PC-9 (cell line): ENCODE data around the gene ABCA5.

Source experiments
- CTCF ChIP-seq: fragments of 200-600 bp; sonication (generic); conservative IDR thresholded peaks from 2 replicates; pipeline ENCODE4 v1.6.1; 2017; ENCODE audit warnings: mixed run types, antibody characterized with exemption, mild to moderate bottlenecking, moderate library complexity
- EZH2 ChIP-seq: fragments of 200-600 bp; sonication (generic); IDR thresholded peaks from 2 replicates; pipeline ENCODE4 v1.8.0; 2017; ENCODE audit warnings: antibody characterized with exemption, low read depth

GRCh38 chr17:69232650-69233049 lies 94.3 kb downstream of the ABCA5 start:
- TF ChIP-seq CTCF, result no peak
- no peak for TF ChIP-seq EZH2
